ENCODE measurements around the gene CPNE5. TPM values are rescaled to one million over a fixed set of nuclear protein-coding genes. Genes with fewer than 3 reads are reported as not detected.

CPNE5 gene
- total RNA-seq, 4 donors from 2014 or later, result 9.5 to 33.8 (median 12.2) TPM

DNA sequence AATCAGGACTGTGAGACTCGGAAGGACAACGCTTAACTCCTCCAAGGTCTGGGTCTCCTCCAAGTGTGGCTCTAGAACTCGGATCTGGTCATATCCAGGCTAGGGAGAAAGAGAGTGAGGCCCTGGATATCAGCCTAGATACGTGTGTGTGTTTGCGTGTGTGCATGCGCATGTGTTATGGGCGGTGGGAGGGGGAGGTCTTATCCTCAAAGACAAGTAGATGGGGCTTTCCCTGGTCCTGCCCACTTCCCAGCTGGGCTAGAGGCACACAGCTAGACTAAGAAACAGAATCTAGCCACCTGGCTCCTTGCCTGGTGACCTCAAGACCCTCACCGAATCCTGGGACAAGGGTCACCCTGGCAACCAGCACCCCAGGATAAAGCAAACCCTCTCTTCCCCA lies 13.2 kb downstream of the CPNE5 start:
- no peak for DNase-seq
- Histone ChIP-seq H3K9me3 (no peaks in the 10 kb centered on the region), H3K4me3 (no peak overlapping the region), H3K27me3 (no peaks in the 10 kb centered on the region), H3K36me3 (no peaks in the 10 kb centered on the region), H3K27ac (no peak overlapping the region), H3K4me1 (peaks cover 0 to 5% of the 10 kb centered on the region in 2 donors)
- intact Hi-C loops (cut with DNase I; ENCODE audit: low total_unique reads), result no loop called here
- TF ChIP-seq, protein P1, sequence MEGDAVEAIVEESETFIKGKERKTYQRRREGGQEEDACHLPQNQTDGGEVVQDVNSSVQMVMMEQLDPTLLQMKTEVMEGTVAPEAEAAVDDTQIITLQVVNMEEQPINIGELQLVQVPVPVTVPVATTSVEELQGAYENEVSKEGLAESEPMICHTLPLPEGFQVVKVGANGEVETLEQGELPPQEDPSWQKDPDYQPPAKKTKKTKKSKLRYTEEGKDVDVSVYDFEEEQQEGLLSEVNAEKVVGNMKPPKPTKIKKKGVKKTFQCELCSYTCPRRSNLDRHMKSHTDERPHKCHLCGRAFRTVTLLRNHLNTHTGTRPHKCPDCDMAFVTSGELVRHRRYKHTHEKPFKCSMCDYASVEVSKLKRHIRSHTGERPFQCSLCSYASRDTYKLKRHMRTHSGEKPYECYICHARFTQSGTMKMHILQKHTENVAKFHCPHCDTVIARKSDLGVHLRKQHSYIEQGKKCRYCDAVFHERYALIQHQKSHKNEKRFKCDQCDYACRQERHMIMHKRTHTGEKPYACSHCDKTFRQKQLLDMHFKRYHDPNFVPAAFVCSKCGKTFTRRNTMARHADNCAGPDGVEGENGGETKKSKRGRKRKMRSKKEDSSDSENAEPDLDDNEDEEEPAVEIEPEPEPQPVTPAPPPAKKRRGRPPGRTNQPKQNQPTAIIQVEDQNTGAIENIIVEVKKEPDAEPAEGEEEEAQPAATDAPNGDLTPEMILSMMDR (IDR thresholded peaks at IDR 0.05), result no peak
- no peak for TF ChIP-seq POLR2A (IDR thresholded peaks at IDR 0.05)

DNA sequence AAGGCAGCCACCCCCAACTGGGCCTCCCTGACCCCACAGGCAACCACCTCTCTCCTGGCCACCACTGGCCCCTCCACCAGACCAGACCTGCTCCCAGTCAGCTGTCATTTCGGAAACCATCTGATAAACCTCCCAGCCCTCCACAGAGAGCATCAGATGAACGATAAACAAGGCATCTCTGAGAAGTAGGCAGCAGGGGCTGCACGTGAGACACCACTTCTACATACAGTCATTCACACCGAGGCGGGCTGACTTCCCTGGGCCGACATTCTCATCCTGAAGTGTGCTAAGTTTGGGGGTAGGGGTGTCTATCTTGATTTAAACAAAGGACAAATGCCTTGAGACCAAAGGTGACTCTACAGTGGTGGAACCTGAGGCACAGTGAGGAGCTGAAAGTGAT lies 13.8 kb downstream of the CPNE5 start:
- Histone ChIP-seq H3K36me3 (no peaks in the 10 kb centered on the region), H3K9me3 (no peaks in the 10 kb centered on the region), H3K27ac (no peak overlapping the region), H3K4me3 (no peak overlapping the region), H3K27me3 (no peaks in the 10 kb centered on the region), H3K4me1 (peaks cover 0 to 5% of the 10 kb centered on the region in 2 donors)
- TF ChIP-seq POLR2A (IDR thresholded peaks at IDR 0.05), result no peak
- TF ChIP-seq, protein P1 (IDR thresholded peaks at IDR 0.05), result no peak
- intact Hi-C loops (cut with DNase I; ENCODE audit: low total_unique reads), result no loop called here
- no peak for DNase-seq

GRCh38 chr6:36824253-36824652 lies 15.0 kb downstream of the CPNE5 start:
- Histone ChIP-seq H3K36me3 (no peaks in the 10 kb centered on the region), H3K4me3 (no peak overlapping the region), H3K27me3 (no peaks in the 10 kb centered on the region), H3K4me1 (no peaks in the 10 kb centered on the region), H3K27ac (peak overlapping the region; percentile 30 to 67), H3K9me3 (no peaks in the 10 kb centered on the region)
- intact Hi-C loops (cut with DNase I; ENCODE audit: low total_unique reads), result no loop called here
- no peak for DNase-seq
- TF ChIP-seq, protein P1 (IDR thresholded peaks at IDR 0.05), result no peak
- TF ChIP-seq POLR2A (IDR thresholded peaks at IDR 0.05), result no peak

- Histone ChIP-seq H3K4me3 (no peak overlapping the region), H3K27me3 (no peaks in the 10 kb centered on the region), H3K4me1 (no peaks in the 10 kb centered on the region), H3K36me3 (no peaks in the 10 kb centered on the region), H3K9me3 (no peaks in the 10 kb centered on the region), H3K27ac (peak overlapping the region; percentile 30 to 67)
- intact Hi-C loops (cut with DNase I; ENCODE audit: low total_unique reads), result no loop called here
- TF ChIP-seq POLR2A (IDR thresholded peaks at IDR 0.05), result no peak
- TF ChIP-seq, protein P1 (IDR thresholded peaks at IDR 0.05), result no peak
- DNase-seq, result no peak
These were observed 15.7 kb downstream of the CPNE5 start for GRCh38 chr6:36823421-36824096.

GRCh38 chr6:36822506-36823269 lies 16.6 kb downstream of the CPNE5 start:
- Histone ChIP-seq H3K9me3 (no peaks in the 10 kb centered on the region), H3K4me3 (no peak overlapping the region), H3K4me1 (no peaks in the 10 kb centered on the region), H3K27me3 (no peaks in the 10 kb centered on the region), H3K27ac (peak overlapping the region; percentile 30 to 67), H3K36me3 (no peaks in the 10 kb centered on the region)
- intact Hi-C loops (cut with DNase I; ENCODE audit: low total_unique reads), result no loop called here
- TF ChIP-seq, protein P1 (IDR thresholded peaks at IDR 0.05), result no peak
- TF ChIP-seq POLR2A (IDR thresholded peaks at IDR 0.05), result peak in 1 of 2 donors; percentile 9
- peak in 1 of 2 donors; percentile 49 for DNase-seq

All from uterus (tissue), 4 donors.